Transverse colon (tissue), 4 donors: ENCODE measurements around the gene FLT4. TPM values are rescaled to one million over a fixed set of nuclear protein-coding genes. Genes with fewer than 3 reads are reported as not detected.

Source experiments
- DNase-seq: peaks from one replicate; pipeline ENCODE4 v3.0.0-alpha.2; 2019
- H3K27ac ChIP-seq, 4 donors: fragments of 200-600 bp; sonication (generic); 2 replicates each; pipeline ENCODE4 v1.5.1; 2016 to 2018; ENCODE audit warnings: inconsistent platforms in 4 of 4
- H3K27me3 ChIP-seq: fragments of 200-600 bp; sonication (generic); 2 replicates; pipeline ENCODE4 v1.5.1; 2017; ENCODE audit warnings: inconsistent platforms
- H3K36me3 ChIP-seq, 4 donors: fragments of 200-600 bp; sonication (generic); 2 replicates each; pipeline ENCODE4 v1.5.1; 2017 to 2019; ENCODE audit warnings: inconsistent platforms in 4 of 4
- H3K4me1 ChIP-seq, 4 donors: fragments of 200-600 bp; sonication (generic); 2 replicates each; pipeline ENCODE4 v1.5.1; 2017 to 2020; ENCODE audit warnings: inconsistent platforms in 4 of 4
- H3K4me3 ChIP-seq, 4 donors: fragments of 200-600 bp; sonication (generic); 1 replicate in 1 of 4; 2 replicates in 3 of 4; pipeline versions ENCODE4 v1.5.1 to v1.6.1; 2017 to 2019; ENCODE audit warnings: inconsistent platforms in 4 of 4
- H3K9me3 ChIP-seq, 2 donors: fragments of 200-600 bp; sonication (generic); 2 replicates each; pipeline ENCODE4 v1.5.1; 2017 to 2019; ENCODE audit warnings: inconsistent platforms in 2 of 2
- CTCF ChIP-seq, 5 experiments: fragments of 200-600 bp in 3 of 5; fragments of 450-650 bp in 2 of 5; sonication (generic) in 3 of 5; IDR thresholded peaks; 1 replicate in 2 of 5; 2 replicates in 3 of 5; pipeline ENCODE4 v1.5.1; 2016 to 2017; ENCODE audit warnings: antibody characterized with exemption in 5 of 5, inconsistent platforms in 3 of 5, mild to moderate bottlenecking in 2 of 5, moderate library complexity in 1 of 5
- EP300 ChIP-seq: sonication (generic); formaldehyde crosslinking; IDR thresholded peaks from one replicate; pipeline ENCODE4 v1.6.1; 2017; ENCODE audit warnings: antibody characterized with exemption, low read depth
- POLR2A ChIP-seq: fragments of 450-650 bp; IDR thresholded peaks from one replicate; pipeline ENCODE4 v1.6.1; 2016; ENCODE audit warnings: antibody characterized with exemption, mild to moderate bottlenecking, moderate library complexity
- POLR2AphosphoS5 ChIP-seq, 3 donors: sonication (generic); formaldehyde crosslinking; IDR thresholded peaks; one replicate each; pipeline ENCODE4 v1.6.1; 2016; ENCODE audit warnings: antibody characterized with exemption in 3 of 3
- WGBS, 2 donors: methylation state at CpG; one replicate each; pipeline ENCODE4 v1.1.5; 2018; ENCODE audit warnings: low coverage in 1 of 2; 5-methylcytosine and 5-hydroxymethylcytosine counted together
- in situ Hi-C, 4 donors: fragments of 200-750 bp; cut with MboI; loops; one replicate each; pipeline versions ENCODE4 v1.15.0 to v1.15.1; 2017; ENCODE audit warnings: low sequenced_read_pairs in 3 of 4, low pct_ligation_motif_present in 1 of 4, low pct_unique_long_range_greater_than_20kb in 1 of 4
- intact Hi-C: fragments of 100-400 bp; cut with DNase I; formaldehyde crosslinking; loops from one replicate; pipeline ENCODE4 v1.15.1; 2023; ENCODE audit warnings: low total_unique reads
- total RNA-seq, 4 donors: library from RNA; depleted of rRNA; stranded (reverse); fragments of >200 nt; gene quantifications; one replicate each; pipeline ENCODE4 v1.1.0, GENCODE V29; 2016

The FLT4 gene
- total RNA-seq, 4 donors from 2014 or later = 1.8 to 16.1 (median 4.0) TPM

- H3K27ac ChIP-seq = no peak overlapping the region
- no peaks in the 10 kb centered on the region for H3K9me3 ChIP-seq
- no peaks in the 10 kb centered on the region for H3K4me1 ChIP-seq
- intact Hi-C loops = no loop called here
- TF ChIP-seq POLR2A (no peak), POLR2AphosphoS5 (IDR thresholded peaks at IDR 0.05) (no peak), EP300 (no peak), CTCF (IDR thresholded peaks at IDR 0.05) (no peak)
- H3K4me3 ChIP-seq = no peak overlapping the region
- no peaks in the 10 kb centered on the region for H3K36me3 ChIP-seq
- no peak for DNase-seq
- peaks cover under 1% of the 10 kb centered on the region for H3K27me3 ChIP-seq
- in situ Hi-C loops = no loop called here
- 40 to 79% methylated on average over 1 to 19 of the region's 19 CpGs for WGBS, 2 donors
Observed at GRCh38 chr5:180613188-180613813, 36.1 kb downstream of the FLT4 start.

GRCh38 chr5:180612683-180613082 lies 36.7 kb downstream of the FLT4 start:
- H3K4me1 ChIP-seq = no peaks in the 10 kb centered on the region
- no peak overlapping the region for H3K4me3 ChIP-seq
- intact Hi-C loops = no loop called here
- no peak for DNase-seq
- in situ Hi-C loops = no loop called here
- no peak overlapping the region for H3K27ac ChIP-seq
- no peaks in the 10 kb centered on the region for H3K36me3 ChIP-seq
- H3K9me3 ChIP-seq = no peaks in the 10 kb centered on the region
- TF ChIP-seq CTCF (IDR thresholded peaks at IDR 0.05) (no peak), POLR2A (no peak), EP300 (no peak), POLR2AphosphoS5 (IDR thresholded peaks at IDR 0.05) (no peak)
- 76% methylated on average over 15 of the region's 15 CpGs; no CpG with 5 or more reads in 1 of the 2 donors for WGBS, 2 donors
- no peaks in the 10 kb centered on the region for H3K27me3 ChIP-seq

GRCh38 chr5:180611140-180611850 lies 38.1 kb downstream of the FLT4 start:
- WGBS, 2 donors = 81% methylated on average over 24 of the region's 30 CpGs; no CpG with 5 or more reads in 1 of the 2 donors
- TF ChIP-seq EP300 = no peak
- TF ChIP-seq CTCF (IDR thresholded peaks at IDR 0.05) = no peak
- TF ChIP-seq POLR2AphosphoS5 (IDR thresholded peaks at IDR 0.05) = no peak
- no peak for TF ChIP-seq POLR2A
- no peaks in the 10 kb centered on the region for H3K9me3 ChIP-seq
- no peak overlapping the region for H3K27ac ChIP-seq
- H3K27me3 ChIP-seq = no peaks in the 10 kb centered on the region
- intact Hi-C loops (no loop called here), in situ Hi-C loops (no loop called here)
- H3K36me3 ChIP-seq = no peaks in the 10 kb centered on the region
- DNase-seq = no peak
- no peaks in the 10 kb centered on the region for H3K4me1 ChIP-seq
- no peak overlapping the region for H3K4me3 ChIP-seq

- TF ChIP-seq CTCF (IDR thresholded peaks at IDR 0.05) = no peak
- no peak for TF ChIP-seq POLR2A
- no peak for TF ChIP-seq POLR2AphosphoS5 (IDR thresholded peaks at IDR 0.05)
- no peak for TF ChIP-seq EP300
- in situ Hi-C loops = no loop called here
- no peak for DNase-seq
- Histone ChIP-seq H3K27ac (no peak overlapping the region), H3K4me3 (no peak overlapping the region), H3K9me3 (no peaks in the 10 kb centered on the region), H3K36me3 (no peaks in the 10 kb centered on the region), H3K27me3 (no peaks in the 10 kb centered on the region), H3K4me1 (no peaks in the 10 kb centered on the region)
- 75% methylated on average over 22 of the region's 23 CpGs; no CpG with 5 or more reads in 1 of the 2 donors for WGBS, 2 donors
- intact Hi-C loops = no loop called here
Observed at GRCh38 chr5:180609817-180610550, 39.4 kb downstream of the FLT4 start.
